Transverse colon (tissue), 4 donors: ENCODE results near the gene CDKAL1.

ENCODE experiments used
- CTCF ChIP-seq, 5 experiments: fragments of 200-600 bp in 3 of 5; fragments of 450-650 bp in 2 of 5; sonication (generic) in 3 of 5; IDR thresholded peaks; 1 replicate in 2 of 5; 2 replicates in 3 of 5; pipeline ENCODE4 v1.5.1; 2016 to 2017; ENCODE audit warnings: antibody characterized with exemption in 5 of 5, inconsistent platforms in 3 of 5, mild to moderate bottlenecking in 2 of 5, moderate library complexity in 1 of 5
- EP300 ChIP-seq: sonication (generic); formaldehyde crosslinking; IDR thresholded peaks from one replicate; pipeline ENCODE4 v1.6.1; 2017; ENCODE audit warnings: antibody characterized with exemption, low read depth
- POLR2A ChIP-seq: fragments of 450-650 bp; IDR thresholded peaks from one replicate; pipeline ENCODE4 v1.6.1; 2016; ENCODE audit warnings: antibody characterized with exemption, mild to moderate bottlenecking, moderate library complexity
- POLR2AphosphoS5 ChIP-seq, 3 donors: sonication (generic); formaldehyde crosslinking; IDR thresholded peaks; one replicate each; pipeline ENCODE4 v1.6.1; 2016; ENCODE audit warnings: antibody characterized with exemption in 3 of 3

- TF ChIP-seq POLR2A = no peak
- no peak for TF ChIP-seq CTCF (IDR thresholded peaks at IDR 0.05)
- TF ChIP-seq POLR2AphosphoS5 (IDR thresholded peaks at IDR 0.05) = no peak
- TF ChIP-seq EP300 = no peak
Measured at GRCh38 chr6:20918868-20919267, 384.6 kb downstream of the CDKAL1 start.
